Sigmoid colon (tissue), 7 donors: ENCODE measurements around the gene RAB3C. TPM values are rescaled to one million over a fixed set of nuclear protein-coding genes. Genes with fewer than 3 reads are reported as not detected.

ENCODE experiments used
- DNase-seq: peaks from one replicate; pipeline ENCODE4 v3.0.0-alpha.2; 2019
- H3K27ac ChIP-seq, 4 donors: fragments of 200-600 bp; sonication (generic); one replicate each; pipeline ENCODE4 v1.5.1; 2016 to 2019; ENCODE audit warnings: mild to moderate bottlenecking in 1 of 4
- H3K27me3 ChIP-seq, 3 donors: fragments of 200-600 bp; sonication (generic); one replicate each; pipeline ENCODE4 v1.5.1; 2019; ENCODE audit warnings: mild to moderate bottlenecking in 1 of 3
- H3K36me3 ChIP-seq, 4 donors: fragments of 200-600 bp; sonication (generic); one replicate each; pipeline ENCODE4 v1.5.1; 2016 to 2019
- H3K4me1 ChIP-seq, 4 donors: fragments of 200-600 bp; sonication (generic); one replicate each; pipeline ENCODE4 v1.5.1; 2017 to 2019
- H3K4me3 ChIP-seq, 4 donors: fragments of 200-600 bp; sonication (generic); one replicate each; pipeline ENCODE4 v1.5.1; 2017 to 2019; ENCODE audit warnings: mild to moderate bottlenecking in 2 of 4, moderate library complexity in 1 of 4
- H3K9me3 ChIP-seq, 4 donors: fragments of 200-600 bp in 3 of 4; sonication (generic) in 3 of 4; one replicate each; pipeline versions ENCODE4 v1.5.1 to v1.6.1; 2013 to 2019
- CTCF ChIP-seq, 4 experiments: fragments of 450-650 bp in 3 of 4; fragments of 200-600 bp in 1 of 4; IDR thresholded peaks; one replicate each; pipeline ENCODE4 v1.5.1; 2016 to 2019; ENCODE audit warnings: antibody characterized with exemption in 4 of 4, mild to moderate bottlenecking in 3 of 4, moderate library complexity in 2 of 4
- EP300 ChIP-seq, 4 donors: sonication (generic); formaldehyde crosslinking; IDR thresholded peaks; one replicate each; pipeline ENCODE4 v1.6.1; 2017; ENCODE audit warnings: antibody characterized with exemption in 4 of 4
- POLR2A ChIP-seq, 2 donors: fragments of 450-650 bp; IDR thresholded peaks; one replicate each; pipeline ENCODE4 v1.6.1; 2016; ENCODE audit warnings: antibody characterized with exemption in 2 of 2, mild to moderate bottlenecking in 2 of 2, moderate library complexity in 2 of 2
- POLR2AphosphoS5 ChIP-seq, 4 donors: sonication (generic); formaldehyde crosslinking; IDR thresholded peaks; one replicate each; pipeline ENCODE4 v1.6.1; 2017; ENCODE audit warnings: antibody characterized with exemption in 4 of 4
- WGBS, 2 donors: extraction: QIAGEN DNeasy Blood & Tissue Kit; methylation state at CpG; one replicate each; pipeline ENCODE4 v1.1.7; 2013; 5-methylcytosine and 5-hydroxymethylcytosine counted together
- intact Hi-C: fragments of 100-400 bp; cut with DNase I; formaldehyde crosslinking; loops from one replicate; pipeline ENCODE4 v1.15.1; 2023
- polyA plus RNA-seq, 3 donors: library from polyadenylated mRNA; stranded (reverse); fragments of 200-250 nt; gene quantifications; one replicate each; pipeline ENCODE4 v1.2.3, GENCODE V29; 2013
- total RNA-seq, 4 donors: library from RNA; depleted of rRNA; stranded (reverse); fragments of >200 nt; gene quantifications; one replicate each; pipeline ENCODE4 v1.1.0, GENCODE V29; 2016
- donor health status: healthy with polysubstance abuse.
- donor health status: Bipolar disorder and iron deficiency.
- donor health status: healthy.

RAB3C gene
- total and polyA plus RNA-seq, 7 donors, result under 0.01 to 17.6 (median 2.4) TPM; not detected in 1

GRCh38 chr5:58800861-58801540 is 218.1 kb downstream of the RAB3C start:
- H3K36me3 ChIP-seq, result no peaks in the 10 kb centered on the region
- DNase-seq, result no peak
- H3K4me3 ChIP-seq, result no peak overlapping the region
- no peak overlapping the region for H3K27ac ChIP-seq
- H3K9me3 ChIP-seq, result no peaks in the 10 kb centered on the region
- WGBS, 2 donors, result 82 to 85% methylated on average over 5 of the region's 5 CpGs
- no peaks in the 10 kb centered on the region for H3K27me3 ChIP-seq
- no peaks in the 10 kb centered on the region for H3K4me1 ChIP-seq
- TF ChIP-seq CTCF (IDR thresholded peaks at IDR 0.05), result no peak
- no peak for TF ChIP-seq EP300 (IDR thresholded peaks at IDR 0.05)
- intact Hi-C loops, result no loop called here

GRCh38 chr5:58803056-58803455 is 220.2 kb downstream of the RAB3C start:
- no peaks in the 10 kb centered on the region for H3K4me1 ChIP-seq
- no peaks in the 10 kb centered on the region for H3K27me3 ChIP-seq
- TF ChIP-seq POLR2A (IDR thresholded peaks at IDR 0.05) (no peak), EP300 (IDR thresholded peaks at IDR 0.05) (no peak), POLR2AphosphoS5 (IDR thresholded peaks at IDR 0.05) (no peak), CTCF (IDR thresholded peaks at IDR 0.05) (no peak)
- intact Hi-C loops, result no loop called here
- no peaks in the 10 kb centered on the region for H3K9me3 ChIP-seq
- no peak overlapping the region for H3K4me3 ChIP-seq
- DNase-seq, result no peak
- no peak overlapping the region for H3K27ac ChIP-seq
- H3K36me3 ChIP-seq, result no peaks in the 10 kb centered on the region

- Histone ChIP-seq H3K4me3 (no peak overlapping the region), H3K27ac (no peak overlapping the region), H3K9me3 (no peaks in the 10 kb centered on the region), H3K36me3 (no peaks in the 10 kb centered on the region), H3K4me1 (no peaks in the 10 kb centered on the region), H3K27me3 (no peaks in the 10 kb centered on the region)
- intact Hi-C loops, result no loop called here
- no peak for DNase-seq
- TF ChIP-seq POLR2A (IDR thresholded peaks at IDR 0.05), result no peak
- no peak for TF ChIP-seq CTCF (IDR thresholded peaks at IDR 0.05)
- TF ChIP-seq POLR2AphosphoS5 (IDR thresholded peaks at IDR 0.05), result no peak
- TF ChIP-seq EP300 (IDR thresholded peaks at IDR 0.05), result no peak
These were observed 221.4 kb downstream of the RAB3C start for GRCh38 chr5:58804291-58804690.

- TF ChIP-seq POLR2AphosphoS5 (IDR thresholded peaks at IDR 0.05) (no peak), EP300 (IDR thresholded peaks at IDR 0.05) (no peak), POLR2A (IDR thresholded peaks at IDR 0.05) (no peak), CTCF (IDR thresholded peaks at IDR 0.05) (no peak)
- WGBS, 2 donors, result 12 to 63% methylated on average over 1 of the region's 1 CpG
- H3K4me3 ChIP-seq, result no peak overlapping the region
- H3K9me3 ChIP-seq, result no peaks in the 10 kb centered on the region
- intact Hi-C loops, result no loop called here
- no peak for DNase-seq
- H3K27ac ChIP-seq, result no peak overlapping the region
- no peaks in the 10 kb centered on the region for H3K36me3 ChIP-seq
- no peaks in the 10 kb centered on the region for H3K27me3 ChIP-seq
- H3K4me1 ChIP-seq, result no peaks in the 10 kb centered on the region
These were observed 227.2 kb downstream of the RAB3C start for GRCh38 chr5:58810086-58810485.

GRCh38 chr5:58813855-58814254 is 231.0 kb downstream of the RAB3C start:
- WGBS, 2 donors, result 94 to 97% methylated on average over 3 of the region's 3 CpGs
- no peak overlapping the region for H3K4me3 ChIP-seq
- no peaks in the 10 kb centered on the region for H3K4me1 ChIP-seq
- DNase-seq, result no peak
- TF ChIP-seq POLR2AphosphoS5 (IDR thresholded peaks at IDR 0.05) (no peak), EP300 (IDR thresholded peaks at IDR 0.05) (no peak)
- intact Hi-C loops, result no loop called here
- no peaks in the 10 kb centered on the region for H3K27me3 ChIP-seq
- no peaks in the 10 kb centered on the region for H3K9me3 ChIP-seq
- no peak overlapping the region for H3K27ac ChIP-seq
- no peaks in the 10 kb centered on the region for H3K36me3 ChIP-seq
